Measurements from ENCODE around the gene SMDT1. TPM values are rescaled to one million over a fixed set of nuclear protein-coding genes. Genes with fewer than 3 reads are reported as not detected.
"Not testable (repeated sequence)": the region's sequence is repeated elsewhere in the genome, so short reads cannot be mapped to it uniquely, and the experiment has no call there.

Gene SMDT1
- total and polyA plus RNA-seq, 2 donors from 2014 or later, result 113 to 264 TPM

GRCh38 chr22:42116848-42117424, 37.4 kb downstream of the SMDT1 start:
- Histone ChIP-seq H3K27me3 (ENCODE audit: control insufficient read depth, insufficient read depth, low read length) (no peaks in the 10 kb centered on the region), H3K27ac (ENCODE audit: low read depth in 2 of 2, low read length in 2 of 2) (no peak overlapping the region), H3K4me1 (ENCODE audit: control insufficient read depth in 2 of 3, insufficient read depth in 2 of 3, low read depth in 1 of 3, low read length in 3 of 3) (peaks cover 0 to 2% (median 0%) of the 10 kb centered on the region in 3 donors), H3K36me3 (ENCODE audit: control insufficient read depth in 2 of 3, insufficient read depth in 3 of 3, low read length in 3 of 3) (no peaks in the 10 kb centered on the region), H3K9me3 (ENCODE audit: control insufficient read depth in 2 of 3, insufficient read depth in 1 of 3, low read length in 3 of 3) (peaks cover 0 to 9% (median 2%) of the 10 kb centered on the region in 3 donors), H3K9ac (ENCODE audit: low read length in 3 of 3) (no peak overlapping the region), H3K4me3 (ENCODE audit: low read length in 3 of 3) (no peak overlapping the region)
- no peak for DNase-seq
- FAIRE-seq, result no peak
- intact Hi-C loops (cut with DNase I), result no loop called here
- no peak for TF ChIP-seq CTCF (IDR thresholded peaks at IDR 0.05; ENCODE audit: borderline replicate concordance, extremely low read depth, insufficient read depth)

GRCh38 chr22:42120231-42121021, 40.9 kb downstream of the SMDT1 start:
- H3K27ac ChIP-seq (ENCODE audit: low read depth in 2 of 2, low read length in 2 of 2); intact Hi-C loops (cut with DNase I); FAIRE-seq: not testable (repeated sequence)

GRCh38 chr22:42123529-42123928, 44.0 kb downstream of the SMDT1 start:
- FAIRE-seq; H3K9me3 ChIP-seq (ENCODE audit: control insufficient read depth in 2 of 3, insufficient read depth in 1 of 3, low read length in 3 of 3); H3K27me3 ChIP-seq (ENCODE audit: control insufficient read depth, insufficient read depth, low read length); DNase-seq; intact Hi-C loops (cut with DNase I); H3K4me1 ChIP-seq (ENCODE audit: control insufficient read depth in 2 of 3, insufficient read depth in 2 of 3, low read depth in 1 of 3, low read length in 3 of 3); H3K4me3 ChIP-seq (ENCODE audit: low read length in 3 of 3); H3K36me3 ChIP-seq (ENCODE audit: control insufficient read depth in 2 of 3, insufficient read depth in 3 of 3, low read length in 3 of 3); H3K9ac ChIP-seq (ENCODE audit: low read length in 3 of 3); H3K27ac ChIP-seq (ENCODE audit: low read depth in 2 of 2, low read length in 2 of 2): not testable (repeated sequence)

More at GRCh38 chr22:42120231-42121021, 40.9 kb downstream of the SMDT1 start:
- H3K4me3 ChIP-seq (ENCODE audit: low read length in 3 of 3); H3K4me1 ChIP-seq (ENCODE audit: control insufficient read depth in 2 of 3, insufficient read depth in 2 of 3, low read depth in 1 of 3, low read length in 3 of 3); H3K9ac ChIP-seq (ENCODE audit: low read length in 3 of 3); H3K9me3 ChIP-seq (ENCODE audit: control insufficient read depth in 2 of 3, insufficient read depth in 1 of 3, low read length in 3 of 3); H3K27me3 ChIP-seq (ENCODE audit: control insufficient read depth, insufficient read depth, low read length); H3K36me3 ChIP-seq (ENCODE audit: control insufficient read depth in 2 of 3, insufficient read depth in 3 of 3, low read length in 3 of 3); DNase-seq: not testable (repeated sequence)

GRCh38 chr22:42127606-42128005, 48.1 kb downstream of the SMDT1 start:
- no peaks in the 10 kb centered on the region for H3K9me3 ChIP-seq (ENCODE audit: control insufficient read depth in 2 of 3, insufficient read depth in 1 of 3, low read length in 3 of 3)
- no peaks in the 10 kb centered on the region for H3K36me3 ChIP-seq (ENCODE audit: control insufficient read depth in 2 of 3, insufficient read depth in 3 of 3, low read length in 3 of 3)
- H3K27ac ChIP-seq (ENCODE audit: low read depth in 2 of 2, low read length in 2 of 2), result no peak overlapping the region
- intact Hi-C loops (cut with DNase I), result no loop called here
- peak in 1 of 5 donors; percentile 69 for DNase-seq
- no peak overlapping the region for H3K4me3 ChIP-seq (ENCODE audit: low read length in 3 of 3)
- H3K27me3 ChIP-seq (ENCODE audit: control insufficient read depth, insufficient read depth, low read length), result no peaks in the 10 kb centered on the region
- FAIRE-seq, result no peak
- no peak overlapping the region for H3K9ac ChIP-seq (ENCODE audit: low read length in 3 of 3)
- no peak for TF ChIP-seq CTCF (IDR thresholded peaks at IDR 0.05; ENCODE audit: borderline replicate concordance, extremely low read depth, insufficient read depth)
- no peaks in the 10 kb centered on the region for H3K4me1 ChIP-seq (ENCODE audit: control insufficient read depth in 2 of 3, insufficient read depth in 2 of 3, low read depth in 1 of 3, low read length in 3 of 3)

GRCh38 chr22:42128007-42128406, 48.5 kb downstream of the SMDT1 start:
- H3K4me1 ChIP-seq (ENCODE audit: control insufficient read depth in 2 of 3, insufficient read depth in 2 of 3, low read depth in 1 of 3, low read length in 3 of 3); H3K27ac ChIP-seq (ENCODE audit: low read depth in 2 of 2, low read length in 2 of 2); H3K9me3 ChIP-seq (ENCODE audit: control insufficient read depth in 2 of 3, insufficient read depth in 1 of 3, low read length in 3 of 3); H3K9ac ChIP-seq (ENCODE audit: low read length in 3 of 3); FAIRE-seq; H3K36me3 ChIP-seq (ENCODE audit: control insufficient read depth in 2 of 3, insufficient read depth in 3 of 3, low read length in 3 of 3); H3K27me3 ChIP-seq (ENCODE audit: control insufficient read depth, insufficient read depth, low read length); intact Hi-C loops (cut with DNase I); H3K4me3 ChIP-seq (ENCODE audit: low read length in 3 of 3): not testable (repeated sequence)
- peak in 1 of 5 donors; percentile 56 for DNase-seq

GRCh38 chr22:42128776-42129694, 49.5 kb downstream of the SMDT1 start:
- H3K9me3 ChIP-seq (ENCODE audit: control insufficient read depth in 2 of 3, insufficient read depth in 1 of 3, low read length in 3 of 3); H3K27me3 ChIP-seq (ENCODE audit: control insufficient read depth, insufficient read depth, low read length); intact Hi-C loops (cut with DNase I); H3K36me3 ChIP-seq (ENCODE audit: control insufficient read depth in 2 of 3, insufficient read depth in 3 of 3, low read length in 3 of 3); H3K4me3 ChIP-seq (ENCODE audit: low read length in 3 of 3); H3K9ac ChIP-seq (ENCODE audit: low read length in 3 of 3); FAIRE-seq; H3K4me1 ChIP-seq (ENCODE audit: control insufficient read depth in 2 of 3, insufficient read depth in 2 of 3, low read depth in 1 of 3, low read length in 3 of 3); H3K27ac ChIP-seq (ENCODE audit: low read depth in 2 of 2, low read length in 2 of 2): not testable (repeated sequence)
- DNase-seq, result peak in 3 of 5 donors; percentile 30 to 76 (median 60)

All from kidney (tissue), 14 donors.